ENCODE results near the gene TCF19.

TCF19 gene

DNA sequence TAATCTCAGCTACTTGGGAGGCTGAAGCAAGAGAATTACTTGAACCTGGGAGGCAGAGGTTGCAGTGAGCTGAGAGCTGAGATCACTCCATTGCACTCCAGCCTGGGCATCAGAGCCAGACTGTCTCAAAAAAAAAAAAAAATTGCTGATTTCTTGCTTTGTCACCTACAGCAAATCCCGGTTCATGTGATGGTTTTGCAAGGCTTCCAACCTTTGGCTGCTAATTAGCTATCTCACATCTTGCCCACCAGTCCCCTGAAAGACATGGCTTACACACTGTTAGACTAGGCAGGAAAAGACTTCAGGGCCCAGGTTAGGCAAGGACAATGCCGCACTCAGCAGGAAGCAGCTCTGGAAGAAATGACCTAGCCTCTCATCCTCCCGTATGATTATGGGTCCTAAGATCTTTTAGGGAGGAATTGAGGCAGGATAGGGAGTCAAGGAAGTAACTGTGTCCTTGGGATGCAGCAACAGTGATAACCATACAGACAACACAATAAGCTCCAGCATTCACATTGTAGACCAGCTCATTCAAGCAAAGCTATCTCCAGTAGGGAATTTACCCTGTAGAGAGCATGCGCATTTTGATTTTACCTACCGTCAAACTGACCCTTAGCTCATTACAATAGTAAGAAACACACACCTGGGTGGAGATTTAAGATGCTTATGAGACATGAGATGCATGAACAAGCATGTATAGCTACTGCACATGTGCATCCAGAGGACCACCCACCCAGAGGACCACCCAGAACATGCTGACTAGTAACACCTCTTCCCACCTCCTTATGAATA, 52.5 kb downstream of the TCF19 start:
- no peak for DNase-seq
